SK-N-SH treated with all-trans-retinoic acid at 6 μM for 48 hours (cell line): Measurements from ENCODE around the gene POU3F1.

ENCODE experiments used
- ATAC-seq: fragments of 200-7000 bp; cut with Tn5 transposase; 3 replicates; pipeline ENCODE4 v1.9.1; 2020; ENCODE audit warnings: mild to moderate bottlenecking, moderate library complexity
- ARNTL ChIP-seq: fragments of 450-650 bp; formaldehyde crosslinking; IDR thresholded peaks from 2 replicates; pipeline ENCODE4 v1.5.0; 2020; ENCODE audit warnings: low read depth, mild to moderate bottlenecking, moderate library complexity, borderline replicate concordance
- BACH2 ChIP-seq: fragments of 250-450 bp; sonication (Bioruptor Pico); IDR thresholded peaks from 2 replicates; pipeline ENCODE4 v1.9.0; 2021; ENCODE audit warnings: mild to moderate bottlenecking, borderline replicate concordance
- CREB5 ChIP-seq: fragments of 250-450 bp; sonication (Bioruptor Pico); IDR thresholded peaks from 2 replicates; pipeline ENCODE4 v1.5.1; 2020; ENCODE audit warnings: low read depth, mild to moderate bottlenecking, moderate library complexity
- CSDC2 ChIP-seq: fragments of 250-450 bp; sonication (Bioruptor Pico); IDR thresholded peaks from 2 replicates; pipeline ENCODE4 v1.5.0; 2020; ENCODE audit warnings: mild to moderate bottlenecking, moderate library complexity
- ESRRG ChIP-seq: fragments of 250-450 bp; sonication (Bioruptor Pico); IDR thresholded peaks from 2 replicates; pipeline ENCODE4 v1.6.1; 2021; ENCODE audit warnings: mild to moderate bottlenecking
- GLIS3 ChIP-seq: fragments of 250-450 bp; sonication (Bioruptor Pico); IDR thresholded peaks from 2 replicates; pipeline ENCODE4 v1.5.0; 2020; ENCODE audit warnings: mild to moderate bottlenecking, moderate library complexity
- ISL1 ChIP-seq: fragments of 250-450 bp; sonication (Bioruptor Pico); IDR thresholded peaks from 2 replicates; pipeline ENCODE4 v2.1.2; 2022; ENCODE audit warnings: mild to moderate bottlenecking, moderate library complexity
- OSR1 ChIP-seq: fragments of 250-450 bp; sonication (Bioruptor Pico); IDR thresholded peaks from 2 replicates; pipeline ENCODE4 v1.8.0; 2022; ENCODE audit warnings: moderate library complexity, mild to moderate bottlenecking, inconsistent platforms
- PATZ1 ChIP-seq: fragments of 250-450 bp; sonication (Bioruptor Pico); IDR thresholded peaks from 2 replicates; pipeline ENCODE4 v1.8.0; 2020; ENCODE audit warnings: mild to moderate bottlenecking, moderate library complexity, borderline replicate concordance
- PPARA ChIP-seq: fragments of 250-450 bp; sonication (Bioruptor Pico); IDR thresholded peaks from 2 replicates; pipeline ENCODE4 v1.5.0; 2020; ENCODE audit warnings: mild to moderate bottlenecking, borderline replicate concordance
- RARB ChIP-seq: fragments of 250-450 bp; sonication (Bioruptor Pico); IDR thresholded peaks from 2 replicates; pipeline ENCODE4 v1.8.0; 2021; ENCODE audit warnings: mild to moderate bottlenecking, moderate library complexity
- SNAI2 ChIP-seq: fragments of 250-450 bp; sonication (Bioruptor Pico); IDR thresholded peaks from 2 replicates; pipeline ENCODE4 v1.5.0; 2020; ENCODE audit warnings: mild to moderate bottlenecking, moderate library complexity
- TCF4 ChIP-seq: fragments of 250-450 bp; sonication (Bioruptor Pico); IDR thresholded peaks from 2 replicates; pipeline ENCODE4 v1.8.0; 2021; ENCODE audit warnings: mild to moderate bottlenecking, moderate library complexity, borderline replicate concordance
- TOX ChIP-seq: fragments of 250-450 bp; sonication (Bioruptor Pico); IDR thresholded peaks from 2 replicates; pipeline ENCODE4 v1.8.0; 2021; ENCODE audit warnings: mild to moderate bottlenecking, moderate library complexity, borderline replicate concordance
- ZC3H10 ChIP-seq: fragments of 250-450 bp; sonication (Bioruptor Pico); IDR thresholded peaks from 2 replicates; pipeline ENCODE4 v1.5.1; 2021; ENCODE audit warnings: mild to moderate bottlenecking, moderate library complexity
- ZFP3 ChIP-seq: fragments of 250-450 bp; sonication (Bioruptor Pico); IDR thresholded peaks from 2 replicates; pipeline ENCODE4 v1.5.0; 2020; ENCODE audit warnings: mild to moderate bottlenecking, moderate library complexity
- ZNF565 ChIP-seq: fragments of 450-650 bp; formaldehyde crosslinking; conservative IDR thresholded peaks from 2 replicates; pipeline ENCODE4 v1.5.0; 2020; ENCODE audit warnings: low read depth, mild to moderate bottlenecking, moderate library complexity
- ZNF70 ChIP-seq: fragments of 450-650 bp; formaldehyde crosslinking; IDR thresholded peaks from 2 replicates; pipeline ENCODE4 v1.5.0; 2020; ENCODE audit warnings: mild to moderate bottlenecking, moderate library complexity
- TF ChIP-seq, protein P1 (sequence below): fragments of 250-450 bp; sonication (Bioruptor Pico); IDR thresholded peaks from 2 replicates; pipeline ENCODE4 v1.5.0; 2020; ENCODE audit warnings: mild to moderate bottlenecking, moderate library complexity
- TF ChIP-seq, protein P2 (sequence below): fragments of 250-450 bp; sonication (Bioruptor Pico); IDR thresholded peaks from 2 replicates; pipeline ENCODE4 v1.5.1; 2021; ENCODE audit warnings: mild to moderate bottlenecking, moderate library complexity
- TF ChIP-seq, protein P3 (sequence below): fragments of 250-450 bp; sonication (Bioruptor Pico); IDR thresholded peaks from 2 replicates; pipeline ENCODE4 v1.8.0; 2021; ENCODE audit warnings: low read depth, mild to moderate bottlenecking, moderate library complexity, borderline replicate concordance

Gene POU3F1

GRCh38 chr1:38062361-38063288, 16.0 kb upstream of the POU3F1 start:
- ATAC-seq = no peak
- no peak for TF ChIP-seq CSDC2 (CRISPR knock-in tag)
- TF ChIP-seq SNAI2 (CRISPR knock-in tag) = no peak
- TF ChIP-seq PPARA (CRISPR knock-in tag) = no peak
- TF ChIP-seq, all 23 proteins: peak for 0

DNA sequence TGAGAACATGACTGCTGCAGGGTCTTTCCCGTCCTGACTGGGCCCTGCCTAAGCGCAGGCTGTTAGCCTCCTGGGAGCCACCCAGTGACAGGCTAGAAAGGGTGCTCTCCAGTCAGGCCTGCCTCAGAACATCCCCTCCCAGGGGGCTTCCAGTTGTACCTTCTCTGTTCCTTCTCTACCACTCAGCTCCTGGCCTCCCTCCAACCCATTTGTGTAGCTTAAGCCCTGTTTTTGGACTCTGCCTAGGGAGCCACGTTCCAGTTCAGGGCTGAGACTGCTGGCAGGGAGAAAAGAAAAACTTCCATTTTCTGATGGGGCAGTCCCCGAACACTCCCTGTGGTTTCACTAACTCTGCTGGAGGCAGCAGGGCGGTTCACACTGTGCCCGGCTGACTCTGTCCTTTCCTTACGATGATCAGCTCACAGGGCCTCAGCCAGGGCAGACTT, 15.3 kb upstream of the POU3F1 start:
- ATAC-seq = no peak

DNA sequence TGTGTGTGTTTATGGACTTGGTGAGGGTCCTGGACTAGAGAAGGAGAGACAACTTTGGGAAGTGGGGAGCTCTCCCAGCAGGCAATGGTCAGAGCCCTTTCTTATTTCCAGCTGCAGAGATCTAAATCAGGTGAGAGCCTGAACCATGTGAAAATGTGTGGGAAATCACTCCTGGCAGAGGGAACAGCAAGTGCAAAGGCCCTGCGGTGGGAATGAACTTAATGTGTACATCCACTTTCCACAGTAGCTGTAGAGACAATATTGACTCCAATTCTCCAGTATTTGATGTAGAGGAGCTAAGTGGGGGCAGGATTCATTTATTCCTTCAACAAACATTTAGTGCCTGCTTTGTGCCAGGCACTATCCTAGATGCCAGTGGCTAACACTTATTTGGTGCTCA, 14.7 kb upstream of the POU3F1 start:
- no peak for TF ChIP-seq ISL1 (CRISPR knock-in tag)
- TF ChIP-seq ZNF565 = no peak
- no peak for TF ChIP-seq ESRRG (CRISPR knock-in tag)
- TF ChIP-seq ARNTL (CRISPR knock-in tag) = no peak
- TF ChIP-seq BACH2 (CRISPR knock-in tag) = no peak
- no peak for TF ChIP-seq ZFP3 (CRISPR knock-in tag)
- no peak for TF ChIP-seq GLIS3
- TF ChIP-seq RARB (CRISPR knock-in tag) = no peak
- no peak for TF ChIP-seq CREB5
- TF ChIP-seq, protein P1, sequence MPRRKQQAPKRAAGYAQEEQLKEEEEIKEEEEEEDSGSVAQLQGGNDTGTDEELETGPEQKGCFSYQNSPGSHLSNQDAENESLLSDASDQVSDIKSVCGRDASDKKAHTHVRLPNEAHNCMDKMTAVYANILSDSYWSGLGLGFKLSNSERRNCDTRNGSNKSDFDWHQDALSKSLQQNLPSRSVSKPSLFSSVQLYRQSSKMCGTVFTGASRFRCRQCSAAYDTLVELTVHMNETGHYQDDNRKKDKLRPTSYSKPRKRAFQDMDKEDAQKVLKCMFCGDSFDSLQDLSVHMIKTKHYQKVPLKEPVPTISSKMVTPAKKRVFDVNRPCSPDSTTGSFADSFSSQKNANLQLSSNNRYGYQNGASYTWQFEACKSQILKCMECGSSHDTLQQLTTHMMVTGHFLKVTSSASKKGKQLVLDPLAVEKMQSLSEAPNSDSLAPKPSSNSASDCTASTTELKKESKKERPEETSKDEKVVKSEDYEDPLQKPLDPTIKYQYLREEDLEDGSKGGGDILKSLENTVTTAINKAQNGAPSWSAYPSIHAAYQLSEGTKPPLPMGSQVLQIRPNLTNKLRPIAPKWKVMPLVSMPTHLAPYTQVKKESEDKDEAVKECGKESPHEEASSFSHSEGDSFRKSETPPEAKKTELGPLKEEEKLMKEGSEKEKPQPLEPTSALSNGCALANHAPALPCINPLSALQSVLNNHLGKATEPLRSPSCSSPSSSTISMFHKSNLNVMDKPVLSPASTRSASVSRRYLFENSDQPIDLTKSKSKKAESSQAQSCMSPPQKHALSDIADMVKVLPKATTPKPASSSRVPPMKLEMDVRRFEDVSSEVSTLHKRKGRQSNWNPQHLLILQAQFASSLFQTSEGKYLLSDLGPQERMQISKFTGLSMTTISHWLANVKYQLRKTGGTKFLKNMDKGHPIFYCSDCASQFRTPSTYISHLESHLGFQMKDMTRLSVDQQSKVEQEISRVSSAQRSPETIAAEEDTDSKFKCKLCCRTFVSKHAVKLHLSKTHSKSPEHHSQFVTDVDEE (CRISPR knock-in tag) = no peak
- no peak for TF ChIP-seq PPARA (CRISPR knock-in tag)
- no peak for TF ChIP-seq CSDC2 (CRISPR knock-in tag)
- TF ChIP-seq, protein P2, sequence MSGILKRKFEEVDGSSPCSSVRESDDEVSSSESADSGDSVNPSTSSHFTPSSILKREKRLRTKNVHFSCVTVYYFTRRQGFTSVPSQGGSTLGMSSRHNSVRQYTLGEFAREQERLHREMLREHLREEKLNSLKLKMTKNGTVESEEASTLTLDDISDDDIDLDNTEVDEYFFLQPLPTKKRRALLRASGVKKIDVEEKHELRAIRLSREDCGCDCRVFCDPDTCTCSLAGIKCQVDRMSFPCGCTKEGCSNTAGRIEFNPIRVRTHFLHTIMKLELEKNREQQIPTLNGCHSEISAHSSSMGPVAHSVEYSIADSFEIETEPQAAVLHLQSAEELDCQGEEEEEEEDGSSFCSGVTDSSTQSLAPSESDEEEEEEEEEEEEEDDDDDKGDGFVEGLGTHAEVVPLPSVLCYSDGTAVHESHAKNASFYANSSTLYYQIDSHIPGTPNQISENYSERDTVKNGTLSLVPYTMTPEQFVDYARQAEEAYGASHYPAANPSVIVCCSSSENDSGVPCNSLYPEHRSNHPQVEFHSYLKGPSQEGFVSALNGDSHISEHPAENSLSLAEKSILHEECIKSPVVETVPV = no peak
- no peak for TF ChIP-seq SNAI2 (CRISPR knock-in tag)
- TF ChIP-seq TOX = no peak
- TF ChIP-seq TCF4 = no peak
- TF ChIP-seq, all 23 proteins: peak for 0
- no peak for ATAC-seq

More for the DNA sequence above, 15.3 kb upstream of the POU3F1 start:
- TF ChIP-seq SNAI2 (CRISPR knock-in tag) (no peak), PPARA (CRISPR knock-in tag) (no peak), TOX (no peak), BACH2 (CRISPR knock-in tag) (no peak), ESRRG (CRISPR knock-in tag) (no peak), ZC3H10 (CRISPR knock-in tag) (no peak)
- TF ChIP-seq, protein P3, sequence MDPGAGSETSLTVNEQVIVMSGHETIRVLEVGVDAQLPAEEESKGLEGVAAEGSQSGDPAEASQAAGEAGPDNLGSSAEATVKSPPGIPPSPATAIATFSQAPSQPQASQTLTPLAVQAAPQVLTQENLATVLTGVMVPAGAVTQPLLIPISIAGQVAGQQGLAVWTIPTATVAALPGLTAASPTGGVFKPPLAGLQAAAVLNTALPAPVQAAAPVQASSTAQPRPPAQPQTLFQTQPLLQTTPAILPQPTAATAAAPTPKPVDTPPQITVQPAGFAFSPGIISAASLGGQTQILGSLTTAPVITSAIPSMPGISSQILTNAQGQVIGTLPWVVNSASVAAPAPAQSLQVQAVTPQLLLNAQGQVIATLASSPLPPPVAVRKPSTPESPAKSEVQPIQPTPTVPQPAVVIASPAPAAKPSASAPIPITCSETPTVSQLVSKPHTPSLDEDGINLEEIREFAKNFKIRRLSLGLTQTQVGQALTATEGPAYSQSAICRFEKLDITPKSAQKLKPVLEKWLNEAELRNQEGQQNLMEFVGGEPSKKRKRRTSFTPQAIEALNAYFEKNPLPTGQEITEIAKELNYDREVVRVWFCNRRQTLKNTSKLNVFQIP = no peak
- TF ChIP-seq, protein P2 = no peak

DNA sequence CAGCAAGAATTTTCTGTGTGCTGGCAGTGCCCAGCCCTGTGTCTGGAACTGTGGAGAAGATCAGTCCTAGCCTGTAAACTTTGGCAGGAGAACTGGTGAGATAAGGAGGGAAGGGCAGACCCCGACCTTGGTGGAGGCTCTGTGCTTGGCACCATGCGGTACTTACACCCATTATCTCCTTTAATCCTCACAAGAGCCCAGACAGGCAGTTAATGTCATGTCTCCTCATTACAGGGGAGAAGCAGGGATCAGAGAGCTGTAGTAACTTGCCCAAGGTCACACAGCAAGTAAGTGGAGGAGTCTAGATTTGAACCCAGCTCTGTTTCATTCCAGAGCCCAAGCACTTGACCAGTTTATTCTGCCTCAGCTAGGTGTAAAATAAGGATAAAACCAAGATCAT, 13.9 kb upstream of the POU3F1 start:
- no peak for ATAC-seq
- TF ChIP-seq ZC3H10 (CRISPR knock-in tag) (no peak), TCF4 (no peak), OSR1 (CRISPR knock-in tag) (no peak), ARNTL (CRISPR knock-in tag) (no peak), PATZ1 (CRISPR knock-in tag) (no peak), ZNF70 (CRISPR knock-in tag) (no peak), BACH2 (CRISPR knock-in tag) (no peak), ISL1 (CRISPR knock-in tag) (no peak)
- TF ChIP-seq, protein P2 = no peak
